ENCODE data around the gene ZSCAN20. TPM values are rescaled to one million over a fixed set of nuclear protein-coding genes. Genes with fewer than 3 reads are reported as not detected.
"Not testable (repeated sequence)": the region's sequence is repeated elsewhere in the genome, so short reads cannot be mapped to it uniquely, and the experiment has no call there.

Gene ZSCAN20
- total RNA-seq, 2 experiments from 2014 or later: 3.9 to 4.0 TPM

DNA sequence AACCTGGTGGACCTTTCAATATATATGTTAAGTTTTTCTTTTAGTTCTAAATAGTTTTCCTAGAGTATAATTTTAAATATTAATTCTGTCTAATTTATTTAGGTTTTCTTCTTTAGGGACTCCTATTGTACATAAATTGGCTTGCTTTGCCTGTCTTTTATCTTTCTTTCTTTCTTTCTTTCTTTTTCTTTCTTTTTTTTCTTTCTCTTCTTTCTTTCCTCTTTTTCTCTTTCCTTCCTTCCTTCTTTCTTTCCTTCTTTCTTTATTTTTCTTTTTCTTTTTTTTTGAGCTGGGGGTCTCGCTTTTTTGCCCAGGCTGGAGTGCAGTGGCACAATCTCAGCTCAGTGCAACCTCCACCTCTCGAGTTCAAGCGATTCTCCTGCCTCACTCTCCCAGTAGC, 35.2 kb downstream of the ZSCAN20 start:
- TF ChIP-seq, protein P1, sequence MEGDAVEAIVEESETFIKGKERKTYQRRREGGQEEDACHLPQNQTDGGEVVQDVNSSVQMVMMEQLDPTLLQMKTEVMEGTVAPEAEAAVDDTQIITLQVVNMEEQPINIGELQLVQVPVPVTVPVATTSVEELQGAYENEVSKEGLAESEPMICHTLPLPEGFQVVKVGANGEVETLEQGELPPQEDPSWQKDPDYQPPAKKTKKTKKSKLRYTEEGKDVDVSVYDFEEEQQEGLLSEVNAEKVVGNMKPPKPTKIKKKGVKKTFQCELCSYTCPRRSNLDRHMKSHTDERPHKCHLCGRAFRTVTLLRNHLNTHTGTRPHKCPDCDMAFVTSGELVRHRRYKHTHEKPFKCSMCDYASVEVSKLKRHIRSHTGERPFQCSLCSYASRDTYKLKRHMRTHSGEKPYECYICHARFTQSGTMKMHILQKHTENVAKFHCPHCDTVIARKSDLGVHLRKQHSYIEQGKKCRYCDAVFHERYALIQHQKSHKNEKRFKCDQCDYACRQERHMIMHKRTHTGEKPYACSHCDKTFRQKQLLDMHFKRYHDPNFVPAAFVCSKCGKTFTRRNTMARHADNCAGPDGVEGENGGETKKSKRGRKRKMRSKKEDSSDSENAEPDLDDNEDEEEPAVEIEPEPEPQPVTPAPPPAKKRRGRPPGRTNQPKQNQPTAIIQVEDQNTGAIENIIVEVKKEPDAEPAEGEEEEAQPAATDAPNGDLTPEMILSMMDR (conservative IDR thresholded peaks at IDR 0.05; ENCODE audit: low read length): no peak
- no peak for TF ChIP-seq EZH2phosphoT487 (IDR thresholded peaks at IDR 0.05; ENCODE audit: borderline replicate concordance, low read depth, low read length)
- no peaks in the 10 kb centered on the region for H3K79me2 ChIP-seq (ENCODE audit: insufficient read depth, low read depth, low read length)
- no peak overlapping the region for H2AFZ ChIP-seq (ENCODE audit: low read length)
- no peaks in the 10 kb centered on the region for H3K4me1 ChIP-seq (ENCODE audit: insufficient read depth, low read length, poor library complexity, severe bottlenecking)
- no peaks in the 10 kb centered on the region for H3K9me3 ChIP-seq (ENCODE audit: low read length)
- no TSS peak for BruUV-seq (replicated peaks)
- no peak for DNase-seq (ENCODE audit: low spot score)
- intact Hi-C loops (cut with micrococcal nuclease; ENCODE audit: unreplicated experiment): no loop called here
- H4K20me1 ChIP-seq (ENCODE audit: insufficient read depth, low read length): no peaks in the 10 kb centered on the region
- no peaks in the 10 kb centered on the region for H3K36me3 ChIP-seq (ENCODE audit: insufficient read depth, low read length)
- POLR2A ChIA-PET: no interaction called here
- CTCF ChIA-PET (ENCODE audit: unreplicated experiment): no interaction called here
- no peak overlapping the region for H3K4me3 ChIP-seq (ENCODE audit: low read depth, low read length, poor library complexity, severe bottlenecking)
- no peaks in the 10 kb centered on the region for H3K9me2 ChIP-seq (ENCODE audit: insufficient read depth, low read length)
- no peak overlapping the region for H3K27ac ChIP-seq (ENCODE audit: low read depth, low read length, poor library complexity, severe bottlenecking)
- H3K4me2 ChIP-seq (ENCODE audit: low read length): no peak overlapping the region

DNA sequence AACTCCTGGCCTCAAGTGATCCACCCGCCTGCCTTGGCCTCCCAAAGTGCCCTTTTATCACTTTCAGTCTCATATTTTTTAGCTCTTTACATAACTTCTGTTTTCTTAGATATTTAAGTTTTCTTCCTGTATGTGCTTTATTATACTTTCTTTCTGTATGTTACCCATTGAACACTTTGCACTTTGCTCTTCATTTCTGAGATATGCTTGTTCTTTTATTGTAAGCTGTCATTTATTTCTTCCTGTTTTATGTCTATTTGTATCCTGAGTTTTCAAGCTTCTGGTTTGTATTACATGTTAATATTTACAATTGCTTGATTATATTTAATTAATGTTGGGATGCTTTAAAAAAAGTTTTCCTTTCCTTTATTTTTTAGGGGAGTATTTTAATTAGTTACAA, 35.7 kb downstream of the ZSCAN20 start:
- no peak overlapping the region for H2AFZ ChIP-seq (ENCODE audit: low read length)
- H3K4me3 ChIP-seq (ENCODE audit: low read depth, low read length, poor library complexity, severe bottlenecking): no peak overlapping the region
- H3K4me2 ChIP-seq (ENCODE audit: low read length): no peak overlapping the region
- H3K79me2 ChIP-seq (ENCODE audit: insufficient read depth, low read depth, low read length): no peaks in the 10 kb centered on the region
- no peak for DNase-seq (ENCODE audit: low spot score)
- no peaks in the 10 kb centered on the region for H3K36me3 ChIP-seq (ENCODE audit: insufficient read depth, low read length)
- BruUV-seq (replicated peaks): no TSS peak
- no peaks in the 10 kb centered on the region for H3K9me3 ChIP-seq (ENCODE audit: low read length)
- no peaks in the 10 kb centered on the region for H4K20me1 ChIP-seq (ENCODE audit: insufficient read depth, low read length)
- ChIA-PET CTCF (ENCODE audit: unreplicated experiment) (no interaction called here), POLR2A (no interaction called here)
- TF ChIP-seq, protein P1 (conservative IDR thresholded peaks at IDR 0.05; ENCODE audit: low read length): no peak
- TF ChIP-seq EZH2phosphoT487 (IDR thresholded peaks at IDR 0.05; ENCODE audit: borderline replicate concordance, low read depth, low read length): no peak
- no peak overlapping the region for H3K27ac ChIP-seq (ENCODE audit: low read depth, low read length, poor library complexity, severe bottlenecking)
- intact Hi-C loops (cut with micrococcal nuclease; ENCODE audit: unreplicated experiment): no loop called here
- H3K9me2 ChIP-seq (ENCODE audit: insufficient read depth, low read length): no peaks in the 10 kb centered on the region
- no peaks in the 10 kb centered on the region for H3K4me1 ChIP-seq (ENCODE audit: insufficient read depth, low read length, poor library complexity, severe bottlenecking)

DNA sequence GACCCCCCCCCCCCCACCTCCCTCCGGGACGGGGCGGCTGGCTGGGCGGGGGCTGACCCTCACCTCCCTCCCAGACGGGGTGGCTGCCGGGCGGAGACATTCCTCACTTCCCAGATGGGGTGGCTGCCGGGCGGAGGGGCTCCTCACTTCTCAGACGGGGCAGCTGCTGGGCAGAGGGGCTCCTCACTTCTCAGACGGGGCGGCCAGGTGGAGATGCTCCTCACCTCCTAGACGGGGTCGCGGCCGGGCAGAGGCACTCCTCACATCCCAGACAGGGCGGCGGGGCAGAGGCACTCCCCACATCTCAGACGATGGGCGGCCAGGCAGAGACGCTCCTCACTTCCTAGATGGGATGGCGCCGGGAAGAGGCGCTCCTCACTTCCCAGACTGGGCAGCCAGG, 36.8 kb downstream of the ZSCAN20 start:
- H4K20me1 ChIP-seq (ENCODE audit: insufficient read depth, low read length); H3K36me3 ChIP-seq (ENCODE audit: insufficient read depth, low read length); H3K4me1 ChIP-seq (ENCODE audit: insufficient read depth, low read length, poor library complexity, severe bottlenecking); H2AFZ ChIP-seq (ENCODE audit: low read length); H3K4me2 ChIP-seq (ENCODE audit: low read length); intact Hi-C loops (cut with micrococcal nuclease; ENCODE audit: unreplicated experiment); H3K9me2 ChIP-seq (ENCODE audit: insufficient read depth, low read length); DNase-seq (ENCODE audit: low spot score); POLR2A ChIA-PET; H3K27ac ChIP-seq (ENCODE audit: low read depth, low read length, poor library complexity, severe bottlenecking); BruUV-seq (replicated peaks); H3K79me2 ChIP-seq (ENCODE audit: insufficient read depth, low read depth, low read length); H3K9me3 ChIP-seq (ENCODE audit: low read length); CTCF ChIA-PET (ENCODE audit: unreplicated experiment); H3K4me3 ChIP-seq (ENCODE audit: low read depth, low read length, poor library complexity, severe bottlenecking): not testable (repeated sequence)

Measured in OCI-LY7 (cell line).